Colon (tissue), 2 donors: ENCODE measurements around the gene FRMD4A.

Experiments used
- FAIRE-seq: peaks from 2 replicates; lab custom pipeline; 2012; peaks lifted over from hg19 to GRCh38; lab: Jason Lieb, UNC
- donor health status: control.
- donor health status: control.

Gene FRMD4A

DNA sequence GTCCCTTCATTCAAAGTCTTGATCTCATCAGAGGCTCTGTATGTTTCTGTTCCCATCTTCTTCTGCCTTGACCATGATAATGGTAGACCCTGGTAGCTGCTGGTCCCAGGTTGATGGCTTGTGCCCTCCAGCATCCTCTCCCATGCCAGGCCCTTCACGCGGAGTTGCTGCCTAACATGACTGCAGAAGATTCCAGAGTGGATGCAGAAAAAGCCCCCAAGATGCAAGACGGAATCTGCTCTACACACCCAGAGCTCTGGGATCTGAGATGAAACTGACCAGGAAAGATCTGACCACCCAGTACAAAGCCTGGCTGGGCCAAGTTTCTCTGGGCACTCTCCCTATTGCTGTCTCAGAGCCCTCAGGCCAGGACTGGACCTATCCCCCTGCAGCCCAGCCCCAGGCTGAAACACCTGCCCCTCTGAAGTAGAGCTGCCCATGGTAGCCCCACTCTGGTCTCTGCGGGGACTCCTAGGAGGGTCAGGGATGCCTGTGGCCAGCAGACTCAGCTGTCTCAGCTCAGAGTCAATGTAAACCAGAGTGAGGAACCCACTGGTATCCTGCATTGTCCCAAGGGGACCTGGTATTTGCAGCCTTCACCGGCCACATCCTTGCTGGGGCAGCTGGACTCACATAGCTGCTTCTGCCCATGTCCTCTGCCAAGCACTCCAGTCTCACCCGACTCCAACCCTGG lies 9.5 kb upstream of the FRMD4A start:
- FAIRE-seq = no peak

- FAIRE-seq = no peak
Observed at GRCh38 chr10:14336736-14337135, 6.0 kb upstream of the FRMD4A start.

DNA sequence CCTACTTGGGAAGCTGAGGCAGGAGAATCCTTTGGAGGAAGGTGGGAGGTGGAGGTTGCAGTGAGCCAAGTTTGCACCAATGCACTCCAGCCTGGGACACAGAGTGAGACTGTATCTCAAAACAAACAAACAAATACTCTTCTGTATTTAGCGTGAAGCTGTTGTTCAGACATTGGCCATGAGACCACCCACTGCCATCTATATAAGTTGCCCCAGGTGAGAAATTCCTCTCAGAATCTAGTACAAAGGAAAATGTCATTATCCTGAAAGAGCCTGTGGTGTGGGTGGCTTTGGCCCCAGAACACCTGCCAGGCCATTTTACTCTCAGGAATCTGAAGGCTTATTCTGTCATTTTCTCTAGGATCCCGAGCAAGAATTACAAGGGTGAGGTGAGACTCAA lies 4.0 kb upstream of the FRMD4A start:
- no peak for FAIRE-seq

DNA sequence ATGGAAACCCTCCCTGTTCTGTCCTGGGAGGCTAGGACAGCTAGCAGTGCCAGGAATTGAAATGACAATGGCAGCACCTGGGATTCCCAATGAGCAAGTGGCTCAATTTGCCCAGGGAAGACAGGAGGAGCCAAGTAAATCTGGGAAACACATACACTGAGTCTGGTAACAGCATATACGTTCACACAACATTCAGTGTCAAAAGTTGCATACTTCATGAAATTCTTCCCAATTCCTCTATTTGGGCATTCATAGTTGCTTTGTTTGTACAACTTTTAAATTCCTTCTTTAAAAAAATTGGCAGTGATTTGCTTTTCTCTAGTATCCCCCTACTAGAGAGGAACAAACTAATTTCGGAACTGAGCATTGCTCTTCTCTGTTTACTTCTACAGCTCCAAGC lies 2.9 kb upstream of the FRMD4A start:
- no peak for FAIRE-seq

DNA sequence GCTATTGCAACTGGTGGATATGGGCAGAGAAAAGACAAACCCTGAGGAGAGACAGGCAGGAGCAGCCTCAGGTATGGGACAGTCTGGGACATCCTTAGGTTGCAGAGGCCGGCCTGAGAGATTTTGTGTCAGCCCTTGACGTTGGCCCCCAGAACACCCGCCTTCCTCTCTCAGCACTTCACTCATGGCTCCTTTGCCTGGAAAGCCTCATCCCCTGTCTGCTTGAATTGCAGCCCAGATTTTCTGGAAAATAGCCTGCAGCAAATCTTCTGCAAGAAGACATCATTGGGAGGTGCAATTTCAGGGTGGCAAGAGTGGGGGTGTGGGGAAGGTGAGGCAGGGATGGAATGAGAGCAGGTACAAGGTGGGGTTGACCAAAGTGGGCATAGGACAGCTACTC lies 2.2 kb upstream of the FRMD4A start:
- FAIRE-seq = no peak

- no peak for FAIRE-seq
Observed at GRCh38 chr10:14329746-14330173, 964 bp downstream of the FRMD4A start.

DNA sequence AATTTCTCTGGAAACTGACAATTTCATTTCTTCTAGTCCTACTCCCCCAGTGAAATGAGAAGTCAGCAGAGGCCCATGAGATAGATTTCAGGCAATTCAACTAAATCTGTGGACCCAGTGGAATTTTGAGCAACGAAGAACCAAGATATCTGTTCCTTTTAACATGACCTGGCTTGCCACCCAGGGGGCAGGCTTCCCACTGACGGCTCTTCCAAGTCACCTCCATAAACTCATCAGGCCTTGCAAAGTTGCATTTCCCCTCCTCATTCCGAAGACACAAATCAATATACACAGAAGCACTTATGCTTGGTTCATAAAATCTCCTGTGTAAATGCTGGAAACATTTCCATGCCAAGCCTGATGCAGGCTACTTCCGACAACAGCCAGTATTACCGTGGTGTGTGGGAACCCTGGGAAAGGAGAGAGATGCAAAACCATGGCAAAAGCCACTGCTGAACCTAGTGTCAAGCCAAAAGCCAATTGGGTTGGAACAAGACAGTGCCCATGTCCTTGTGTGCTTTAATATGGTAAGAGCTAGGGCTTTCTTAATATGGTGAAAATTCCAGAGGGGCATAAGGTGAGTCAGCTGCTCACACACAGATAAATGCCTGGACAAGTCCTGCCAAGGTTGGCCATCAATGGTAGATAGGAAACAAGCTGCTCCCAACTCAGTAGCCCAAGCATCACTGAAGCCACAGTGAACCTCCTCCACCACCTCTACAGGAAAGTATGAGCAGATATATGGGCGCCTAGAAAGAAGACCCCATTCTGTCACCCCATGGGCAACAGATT lies 1.6 kb downstream of the FRMD4A start:
- FAIRE-seq = no peak

DNA sequence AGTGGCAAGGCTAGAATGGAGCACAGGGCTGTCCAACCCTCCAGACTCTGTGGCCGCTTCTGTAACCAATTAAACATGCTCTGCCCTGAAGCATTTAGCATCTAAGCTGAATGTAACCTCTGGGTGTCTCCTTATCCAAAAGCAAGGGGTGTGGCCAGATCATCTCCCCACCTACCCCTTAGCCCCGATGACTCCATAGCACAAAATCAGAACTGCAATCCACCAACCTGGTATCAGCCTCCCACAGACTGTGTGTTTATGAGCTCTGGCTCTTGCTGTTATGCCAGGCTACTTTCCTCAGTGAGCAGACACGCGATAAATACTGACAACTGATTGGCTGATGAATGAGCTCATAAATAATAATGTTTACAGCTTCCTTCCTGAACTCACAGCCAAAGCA lies 3.2 kb downstream of the FRMD4A start:
- FAIRE-seq = no peak

- no peak for FAIRE-seq
Observed at GRCh38 chr10:14326581-14326980, 4.1 kb downstream of the FRMD4A start.

- FAIRE-seq = no peak
Observed at GRCh38 chr10:14325325-14325955, 5.3 kb downstream of the FRMD4A start.

GRCh38 chr10:14322526-14323188 lies 8.1 kb downstream of the FRMD4A start:
- FAIRE-seq = no peak

GRCh38 chr10:14318007-14318406 lies 12.7 kb downstream of the FRMD4A start:
- FAIRE-seq = no peak

DNA sequence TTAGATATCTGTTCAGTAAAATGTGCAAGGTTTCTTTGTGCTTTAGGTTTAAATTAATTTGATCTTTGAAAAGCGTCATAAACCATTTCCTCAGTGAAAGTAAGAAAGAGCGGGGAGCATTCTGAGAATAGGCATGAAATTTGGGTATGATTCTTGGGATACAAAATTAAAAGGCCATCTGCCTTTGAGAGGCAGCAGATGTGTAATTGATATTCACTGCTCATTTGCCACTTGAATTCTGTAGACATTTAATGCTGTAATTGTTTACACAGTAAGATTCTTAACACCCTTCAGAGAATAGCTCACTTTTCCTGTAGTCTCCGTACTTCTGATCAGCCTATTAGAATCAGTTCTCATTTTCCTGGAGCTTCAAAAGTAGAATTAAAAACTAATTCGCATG lies 18.7 kb downstream of the FRMD4A start:
- FAIRE-seq = no peak

- FAIRE-seq = no peak
Observed at GRCh38 chr10:14311206-14311957, 19.3 kb downstream of the FRMD4A start.

GRCh38 chr10:14309593-14309992 lies 21.1 kb downstream of the FRMD4A start:
- FAIRE-seq = no peak

DNA sequence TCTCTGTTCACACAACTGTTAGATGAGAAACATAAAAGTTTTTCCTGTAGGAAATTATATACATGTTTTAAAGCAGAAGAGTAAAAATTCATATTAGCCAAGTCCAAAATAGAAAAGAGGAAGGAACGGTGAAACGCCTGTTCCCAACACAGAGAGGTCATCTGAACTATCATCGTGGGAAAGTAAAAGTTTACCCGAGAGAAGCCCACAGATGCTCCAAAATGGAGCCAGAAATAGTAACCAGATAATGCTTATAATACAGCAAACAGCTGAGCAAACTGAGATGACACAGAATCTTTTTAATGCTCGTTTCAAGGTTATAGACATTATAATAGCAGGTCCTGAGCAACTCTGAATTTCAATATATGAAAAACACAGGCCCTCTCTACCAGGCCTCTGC lies 24.5 kb downstream of the FRMD4A start:
- no peak for FAIRE-seq

- no peak for FAIRE-seq
Observed at GRCh38 chr10:14304046-14304445, 26.7 kb downstream of the FRMD4A start.

GRCh38 chr10:14302035-14302434 lies 28.7 kb downstream of the FRMD4A start:
- FAIRE-seq = no peak

DNA sequence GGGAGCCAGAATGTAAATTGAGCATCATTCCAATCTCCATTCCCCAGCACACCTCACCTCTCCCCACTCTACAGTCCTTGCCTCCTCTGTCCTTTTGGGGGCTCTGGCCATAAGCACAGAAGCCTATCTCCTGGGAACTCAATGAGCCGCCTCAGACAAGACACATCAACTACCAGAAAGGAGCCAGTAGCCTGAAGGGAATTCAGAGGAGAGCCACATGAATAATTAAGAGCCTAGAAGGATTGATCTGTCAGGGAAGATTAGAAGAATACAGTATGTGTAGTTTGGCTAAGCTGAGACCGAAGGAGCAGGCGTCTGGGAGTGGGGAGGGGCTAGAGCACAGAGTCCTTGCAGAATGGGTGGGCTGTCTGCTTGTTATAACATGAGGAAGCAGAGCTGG lies 31.2 kb downstream of the FRMD4A start:
- no peak for FAIRE-seq

DNA sequence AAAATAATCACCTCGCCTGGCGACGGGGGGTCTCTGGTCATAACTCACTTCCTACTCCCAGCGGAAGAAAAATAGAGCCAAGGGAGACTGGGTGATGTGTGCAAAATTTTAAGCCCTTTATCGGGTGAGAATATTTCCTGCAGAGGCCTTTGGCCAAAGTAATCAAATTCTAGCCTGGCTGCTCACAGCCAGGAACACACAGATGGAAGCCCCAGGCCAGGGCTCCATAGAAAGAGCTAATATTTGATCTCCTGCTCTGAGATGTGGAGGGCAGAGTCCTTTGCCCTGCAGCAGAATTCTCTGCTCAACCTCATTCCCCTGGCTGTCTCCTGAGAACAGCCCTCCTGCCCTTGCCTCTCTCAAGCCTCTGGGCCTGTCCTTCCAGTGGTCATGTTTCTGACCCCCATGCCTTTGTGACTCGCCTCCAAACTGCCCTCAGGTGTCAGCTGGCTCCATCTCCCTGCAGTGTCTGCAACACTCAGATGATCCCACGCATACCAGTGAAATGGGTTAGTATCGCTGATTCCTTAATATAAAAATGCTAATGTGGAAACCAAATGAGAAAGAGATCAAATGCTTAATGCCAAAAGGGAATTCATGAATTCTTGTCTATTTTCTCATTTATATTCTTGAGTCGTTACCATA lies 34.5 kb downstream of the FRMD4A start:
- no peak for FAIRE-seq

DNA sequence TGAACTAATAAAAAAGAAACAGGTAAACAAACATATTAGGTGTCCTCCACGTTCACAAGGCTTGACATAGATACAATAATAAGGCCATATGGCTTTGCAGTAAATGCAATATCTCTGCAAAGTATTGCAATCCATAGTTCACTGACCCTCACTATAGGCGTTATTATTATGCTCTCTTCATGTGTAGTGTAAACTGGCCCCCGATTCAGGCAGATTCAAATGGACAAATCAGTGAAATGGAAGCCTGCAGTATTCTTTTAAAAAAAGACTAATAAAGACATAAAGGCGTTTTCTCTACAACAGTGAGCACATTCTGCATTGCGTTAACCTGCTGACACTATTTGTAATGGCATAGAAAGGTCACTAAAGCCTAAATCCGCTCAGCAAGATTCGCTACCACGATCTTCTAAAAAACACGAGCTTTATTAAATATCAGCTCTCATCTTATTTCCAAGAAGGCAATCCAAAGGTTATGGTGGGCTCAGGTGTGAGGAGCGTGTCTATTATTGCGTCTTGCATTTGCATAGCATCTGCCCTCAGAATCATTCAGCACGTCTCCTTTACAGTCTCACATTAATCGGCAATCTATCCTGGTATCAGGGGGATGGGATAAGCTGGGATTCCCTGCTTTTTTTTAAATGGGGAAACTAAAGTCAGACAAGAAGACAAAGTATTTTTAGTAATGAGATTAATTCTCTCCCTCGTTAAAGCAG lies 36.2 kb downstream of the FRMD4A start:
- no peak for FAIRE-seq
